Measurements from ENCODE around the gene CFAP97D2.

- TF ChIP-seq, protein P1, sequence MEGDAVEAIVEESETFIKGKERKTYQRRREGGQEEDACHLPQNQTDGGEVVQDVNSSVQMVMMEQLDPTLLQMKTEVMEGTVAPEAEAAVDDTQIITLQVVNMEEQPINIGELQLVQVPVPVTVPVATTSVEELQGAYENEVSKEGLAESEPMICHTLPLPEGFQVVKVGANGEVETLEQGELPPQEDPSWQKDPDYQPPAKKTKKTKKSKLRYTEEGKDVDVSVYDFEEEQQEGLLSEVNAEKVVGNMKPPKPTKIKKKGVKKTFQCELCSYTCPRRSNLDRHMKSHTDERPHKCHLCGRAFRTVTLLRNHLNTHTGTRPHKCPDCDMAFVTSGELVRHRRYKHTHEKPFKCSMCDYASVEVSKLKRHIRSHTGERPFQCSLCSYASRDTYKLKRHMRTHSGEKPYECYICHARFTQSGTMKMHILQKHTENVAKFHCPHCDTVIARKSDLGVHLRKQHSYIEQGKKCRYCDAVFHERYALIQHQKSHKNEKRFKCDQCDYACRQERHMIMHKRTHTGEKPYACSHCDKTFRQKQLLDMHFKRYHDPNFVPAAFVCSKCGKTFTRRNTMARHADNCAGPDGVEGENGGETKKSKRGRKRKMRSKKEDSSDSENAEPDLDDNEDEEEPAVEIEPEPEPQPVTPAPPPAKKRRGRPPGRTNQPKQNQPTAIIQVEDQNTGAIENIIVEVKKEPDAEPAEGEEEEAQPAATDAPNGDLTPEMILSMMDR (optimal IDR thresholded peaks at IDR 0.05 in 1 of 3, IDR thresholded peaks at IDR 0.05 in 1 of 3, conservative IDR thresholded peaks at IDR 0.05 in 1 of 3; ENCODE audit: extremely low read depth in 1 of 3, insufficient read depth in 2 of 3, low read length in 3 of 3): no peak
- no peak for TF ChIP-seq EZH2 (IDR thresholded peaks at IDR 0.05; ENCODE audit: low read length)
Observed at GRCh38 chr13:114248011-114248410, 69.0 kb downstream of the CFAP97D2 start.

Measured in keratinocyte (primary cell).